ENCODE measurements around the gene RARG.

DNA sequence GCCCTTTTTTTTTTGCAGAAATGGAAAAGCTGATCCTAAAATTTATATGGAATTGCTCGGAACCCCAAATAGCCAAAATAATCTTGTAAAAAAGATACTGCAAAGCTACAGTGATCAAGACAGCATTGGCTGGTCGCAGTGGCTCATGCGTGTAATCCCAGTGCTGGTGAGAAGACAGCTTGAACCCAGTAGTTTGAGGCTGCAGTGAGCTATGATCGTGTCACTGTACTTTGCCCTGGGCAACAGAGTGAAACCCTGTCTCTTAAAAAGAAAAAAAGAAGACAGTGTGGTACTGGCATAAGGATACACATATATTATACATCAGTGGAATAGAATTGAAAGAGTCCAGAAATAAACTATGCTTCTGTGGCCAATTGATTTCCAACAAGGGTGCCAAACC lies 30.4 kb downstream of the RARG start:
- no peak for TF ChIP-seq POLR2A (IDR thresholded peaks at IDR 0.05; ENCODE audit: low read depth, low read length)
- no peak for TF ChIP-seq POU2F2 (IDR thresholded peaks at IDR 0.05; ENCODE audit: low read depth, low read length)
- no peak for TF ChIP-seq POLR2AphosphoS5 (IDR thresholded peaks at IDR 0.05; ENCODE audit: low read depth, low read length)
- TF ChIP-seq SPI1 (IDR thresholded peaks at IDR 0.05; ENCODE audit: low read depth, low read length), result no peak
- no peak for TF ChIP-seq TAF1 (IDR thresholded peaks at IDR 0.05; ENCODE audit: low read depth, low read length)
- TF ChIP-seq PAX5 (IDR thresholded peaks at IDR 0.05; ENCODE audit: insufficient read depth, low read length, severe bottlenecking), result no peak

Measured in GM12891 (cell line).